Thyroid gland (tissue), 4 donors: ENCODE measurements around the gene FBXL17.

Experiments used
- POLR2A ChIP-seq, 2 donors: fragments of 450-650 bp; IDR thresholded peaks; one replicate each; pipeline ENCODE4 v1.6.1; 2017; ENCODE audit warnings: antibody characterized with exemption in 2 of 2, mild to moderate bottlenecking in 2 of 2, moderate library complexity in 1 of 2
- TF ChIP-seq, protein P1 (sequence below), 6 experiments: fragments of 200-600 bp in 3 of 6; fragments of 450-650 bp in 3 of 6; sonication (generic) in 3 of 6; IDR thresholded peaks; one replicate each; pipeline ENCODE4 v1.5.1; 2016 to 2019; ENCODE audit warnings: antibody characterized with exemption in 6 of 6, mild to moderate bottlenecking in 2 of 6, inconsistent platforms in 1 of 6, moderate library complexity in 1 of 6

DNA sequence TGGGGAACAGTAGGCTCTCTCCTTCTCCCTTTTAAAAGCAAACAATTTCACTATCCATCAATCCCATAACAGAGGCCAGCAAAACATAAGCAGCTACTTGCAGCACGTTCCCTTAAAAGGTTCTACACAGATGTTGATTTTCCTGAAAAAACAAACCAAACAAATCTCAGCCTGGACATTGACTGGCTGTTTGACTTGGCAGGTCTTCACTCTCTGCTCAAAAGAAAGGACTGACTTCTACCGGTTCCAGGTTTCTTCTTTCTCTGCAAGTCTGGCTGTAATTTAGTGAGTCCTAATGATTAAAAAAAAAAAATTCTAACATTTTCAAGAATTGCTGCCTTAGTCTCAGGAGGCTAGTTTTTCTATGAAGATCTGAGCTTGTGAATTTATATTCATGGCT is 508.0 kb downstream of the FBXL17 start:
- TF ChIP-seq, protein P1, sequence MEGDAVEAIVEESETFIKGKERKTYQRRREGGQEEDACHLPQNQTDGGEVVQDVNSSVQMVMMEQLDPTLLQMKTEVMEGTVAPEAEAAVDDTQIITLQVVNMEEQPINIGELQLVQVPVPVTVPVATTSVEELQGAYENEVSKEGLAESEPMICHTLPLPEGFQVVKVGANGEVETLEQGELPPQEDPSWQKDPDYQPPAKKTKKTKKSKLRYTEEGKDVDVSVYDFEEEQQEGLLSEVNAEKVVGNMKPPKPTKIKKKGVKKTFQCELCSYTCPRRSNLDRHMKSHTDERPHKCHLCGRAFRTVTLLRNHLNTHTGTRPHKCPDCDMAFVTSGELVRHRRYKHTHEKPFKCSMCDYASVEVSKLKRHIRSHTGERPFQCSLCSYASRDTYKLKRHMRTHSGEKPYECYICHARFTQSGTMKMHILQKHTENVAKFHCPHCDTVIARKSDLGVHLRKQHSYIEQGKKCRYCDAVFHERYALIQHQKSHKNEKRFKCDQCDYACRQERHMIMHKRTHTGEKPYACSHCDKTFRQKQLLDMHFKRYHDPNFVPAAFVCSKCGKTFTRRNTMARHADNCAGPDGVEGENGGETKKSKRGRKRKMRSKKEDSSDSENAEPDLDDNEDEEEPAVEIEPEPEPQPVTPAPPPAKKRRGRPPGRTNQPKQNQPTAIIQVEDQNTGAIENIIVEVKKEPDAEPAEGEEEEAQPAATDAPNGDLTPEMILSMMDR (IDR thresholded peaks at IDR 0.05) = no peak
- no peak for TF ChIP-seq POLR2A (IDR thresholded peaks at IDR 0.05)
